SU-DHL-6 (cell line): ENCODE measurements around the gene UPB1.

Source experiments
- CTCF ChIP-seq: fragments of 200-600 bp; sonication (generic); IDR thresholded peaks from one replicate; pipeline ENCODE4 v1.5.1; 2017; ENCODE audit warnings: antibody characterized with exemption, mild to moderate bottlenecking, low read length, moderate library complexity; ENCODE audit not compliant: insufficient read depth, poor library complexity, severe bottlenecking
- EZH2phosphoT487 ChIP-seq: fragments of 200-600 bp; sonication (generic), shearing (Covaris generic); conservative IDR thresholded peaks from 2 replicates; pipeline ENCODE4 v1.6.1; 2018; ENCODE audit warnings: mild to moderate bottlenecking, antibody characterized with exemption, low read length, moderate library complexity, mixed read lengths

- no peak for TF ChIP-seq CTCF
- no peak for TF ChIP-seq EZH2phosphoT487
Measured at GRCh38 chr22:24513378-24514240, 18.5 kb downstream of the UPB1 start.
